PFSK-1 (cell line): Measurements from ENCODE around the gene GRWD1.

Experiments used
- FOXP2 ChIP-seq: optimal IDR thresholded peaks from 2 replicates; pipeline ENCODE3; 2011; ENCODE audit warnings: borderline replicate concordance, control low read depth, inconsistent platforms; ENCODE audit not compliant: insufficient read depth; ENCODE audit errors: extremely low read length, extremely low read depth
- POLR2AphosphoS5 ChIP-seq: IDR thresholded peaks from 2 replicates; pipeline ENCODE4 v1.6.1; 2012; ENCODE audit warnings: low read depth, mild to moderate bottlenecking, control low read depth, low read length, moderate library complexity
- REST ChIP-seq, 2 experiments: IDR thresholded peaks; 2 replicates each; pipeline versions ENCODE4 v1.6.1 to v1.8.0; 2011 to 2012; ENCODE audit warnings: low read depth in 2 of 2, low read length in 2 of 2, control low read depth in 1 of 2, inconsistent platforms in 1 of 2, mild to moderate bottlenecking in 1 of 2, moderate library complexity in 1 of 2; ENCODE audit not compliant: insufficient read depth in 1 of 2
- SIN3A ChIP-seq: IDR thresholded peaks from 2 replicates; pipeline ENCODE4 v1.6.1; 2012; ENCODE audit warnings: mild to moderate bottlenecking, low read length, moderate library complexity, borderline replicate concordance; ENCODE audit not compliant: insufficient read depth
- TAF1 ChIP-seq: IDR thresholded peaks from 2 replicates; pipeline ENCODE4 v1.6.1; 2012; ENCODE audit warnings: low read length, control low read depth, borderline replicate concordance; ENCODE audit not compliant: insufficient read depth

DNA sequence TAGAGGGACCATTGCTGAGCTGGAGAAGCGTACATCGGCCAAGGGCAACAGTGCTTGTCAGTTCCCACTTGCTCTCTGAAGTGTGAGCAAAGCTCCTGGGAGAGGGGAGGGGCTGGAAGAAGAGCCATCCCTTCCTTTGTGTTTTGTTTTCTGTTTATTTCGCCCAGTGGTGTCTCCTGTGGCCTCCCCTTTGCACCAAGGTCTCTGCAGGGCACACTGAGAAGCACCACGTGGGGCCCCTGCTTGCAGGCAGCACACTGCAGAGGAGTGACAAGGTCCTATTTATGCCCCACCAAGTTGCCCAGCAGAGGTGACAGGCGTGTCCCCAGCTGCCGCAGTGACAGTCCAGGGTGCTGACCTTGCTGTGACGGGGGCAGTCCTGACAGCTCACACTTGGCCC is 28.4 kb upstream of the GRWD1 start:
- TF ChIP-seq POLR2AphosphoS5 (no peak), TAF1 (no peak), REST (IDR thresholded peaks at IDR 0.05; ENCODE audit: insufficient read depth in 1 of 2, low read depth in 2 of 2, low read length in 2 of 2) (no peak), SIN3A (no peak), FOXP2 (no peak)
